BLaER1 (cell line): Measurements from ENCODE around the gene TMEM183A.
A peak's percentile ranks its signal among the peaks of the same experiment; 100 is the strongest.

Source experiments
- H3K27ac ChIP-seq: shearing (Covaris generic); formaldehyde crosslinking; 2 replicates; pipeline ENCODE4 v1.8.1; 2022
- H3K27me3 ChIP-seq: shearing (Covaris generic); formaldehyde crosslinking; 2 replicates; pipeline ENCODE4 v1.8.1; 2022
- H3K36me3 ChIP-seq: shearing (Covaris generic); formaldehyde crosslinking; 2 replicates; pipeline ENCODE4 v1.8.1; 2022
- H3K4me1 ChIP-seq: shearing (Covaris generic); formaldehyde crosslinking; 2 replicates; pipeline ENCODE4 v1.8.1; 2022
- H3K4me2 ChIP-seq: shearing (Covaris generic); formaldehyde crosslinking; 2 replicates; pipeline ENCODE4 v1.8.1; 2022
- H3K4me3 ChIP-seq: shearing (Covaris generic); formaldehyde crosslinking; 2 replicates; pipeline ENCODE4 v1.8.1; 2022
- H3K9ac ChIP-seq: shearing (Covaris generic); formaldehyde crosslinking; 2 replicates; pipeline ENCODE4 v1.8.1; 2022
- H3K9me3 ChIP-seq: shearing (Covaris generic); formaldehyde crosslinking; 2 replicates; pipeline ENCODE4 v1.8.1; 2022
- H4K20me1 ChIP-seq: shearing (Covaris generic); formaldehyde crosslinking; 2 replicates; pipeline ENCODE4 v1.8.1; 2022
- Cebpa-rat ChIP-seq: shearing (Covaris generic); IDR thresholded peaks from 2 replicates; pipeline ENCODE4 v1.8.1; 2022

TMEM183A gene

DNA sequence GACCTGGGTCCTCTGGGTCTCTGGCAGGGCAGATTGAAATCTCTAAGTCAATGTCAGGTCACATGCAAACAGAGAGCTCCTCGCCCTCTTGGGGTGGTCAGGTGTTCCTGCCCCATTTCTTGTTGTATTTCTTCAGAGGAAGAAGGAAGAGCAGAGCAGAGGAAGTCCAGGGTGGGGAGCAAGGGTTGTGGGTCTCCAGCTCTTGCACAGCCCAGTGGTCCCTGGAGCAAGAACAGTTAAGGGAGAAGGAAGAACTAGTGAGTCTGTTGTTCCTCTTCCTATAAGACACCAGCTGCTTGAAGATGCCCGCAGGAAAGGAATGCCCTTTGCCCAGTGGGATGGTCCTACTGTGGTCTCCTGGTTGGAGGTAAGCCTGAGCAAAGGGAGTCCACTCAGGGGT lies 52.3 kb downstream of the TMEM183A start:
- Histone ChIP-seq H3K36me3 (peaks cover 67% of the 10 kb centered on the region), H3K4me1 (peaks cover 99% of the 10 kb centered on the region), H3K4me3 (no peak overlapping the region), H4K20me1 (no peaks in the 10 kb centered on the region), H3K9me3 (no peaks in the 10 kb centered on the region), H3K27ac (peak overlapping the region; percentile 76), H3K9ac (peak overlapping the region; percentile 44; the same call in 1 of the 2 replicates), H3K4me2 (peak overlapping the region; percentile 78), H3K27me3 (no peaks in the 10 kb centered on the region)
- TF ChIP-seq Cebpa-rat: no peak

DNA sequence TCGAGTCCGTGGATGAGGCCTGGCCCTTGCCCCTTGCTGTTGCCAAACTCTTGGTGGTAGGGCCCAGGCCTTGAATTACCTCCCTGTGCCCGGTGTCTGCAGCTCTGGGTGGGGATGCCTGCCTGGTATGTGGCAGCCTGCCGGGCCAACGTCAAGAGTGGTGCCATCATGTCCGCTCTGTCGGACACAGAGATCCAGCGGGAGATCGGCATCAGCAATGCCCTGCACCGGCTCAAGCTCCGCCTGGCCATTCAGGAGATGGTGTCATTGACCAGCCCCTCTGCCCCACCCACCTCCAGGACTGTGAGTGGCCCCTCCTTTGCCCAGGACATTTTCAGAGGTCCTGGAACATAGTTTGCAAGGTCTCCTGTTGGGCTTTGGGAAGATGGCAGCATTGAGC lies 52.9 kb downstream of the TMEM183A start:
- peaks cover 69% of the 10 kb centered on the region for H3K36me3 ChIP-seq
- no peak for TF ChIP-seq Cebpa-rat
- peaks cover 99% of the 10 kb centered on the region for H3K4me1 ChIP-seq
- no peak overlapping the region for H3K4me3 ChIP-seq
- peak overlapping the region; percentile 78 for H3K4me2 ChIP-seq
- H4K20me1 ChIP-seq: no peaks in the 10 kb centered on the region
- no peak overlapping the region for H3K9ac ChIP-seq
- H3K9me3 ChIP-seq: no peaks in the 10 kb centered on the region
- peak overlapping the region; percentile 51; the same call in 1 of the 2 replicates for H3K27ac ChIP-seq
- H3K27me3 ChIP-seq: no peaks in the 10 kb centered on the region

DNA sequence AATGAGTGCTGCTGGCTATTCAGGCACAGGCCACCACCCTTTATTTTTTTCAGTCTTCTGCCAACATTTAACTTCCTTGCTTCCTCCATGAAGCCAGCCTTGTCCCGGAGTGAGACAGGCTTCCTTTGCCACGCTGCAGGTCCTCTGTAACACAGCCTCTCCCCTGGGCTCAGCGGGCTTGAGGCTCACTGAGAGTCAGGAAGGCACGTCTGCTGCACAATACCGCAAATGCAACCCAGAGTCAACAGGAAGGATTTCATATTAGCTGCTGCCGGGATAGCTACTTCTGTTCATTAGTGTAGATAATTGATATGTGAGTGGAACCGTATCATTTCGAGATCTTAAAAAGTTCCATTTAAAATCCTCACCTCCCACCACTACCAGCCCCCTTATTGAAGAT lies 56.1 kb downstream of the TMEM183A start:
- H3K4me3 ChIP-seq: no peak overlapping the region
- no peaks in the 10 kb centered on the region for H3K9me3 ChIP-seq
- H3K27me3 ChIP-seq: no peaks in the 10 kb centered on the region
- TF ChIP-seq Cebpa-rat: no peak
- H3K4me2 ChIP-seq: peak overlapping the region; percentile 92
- H3K36me3 ChIP-seq: peaks cover 81% of the 10 kb centered on the region
- no peaks in the 10 kb centered on the region for H4K20me1 ChIP-seq
- peaks cover 91% of the 10 kb centered on the region for H3K4me1 ChIP-seq
- H3K9ac ChIP-seq: peak overlapping the region; percentile 57
- peak overlapping the region; percentile 69 for H3K27ac ChIP-seq

DNA sequence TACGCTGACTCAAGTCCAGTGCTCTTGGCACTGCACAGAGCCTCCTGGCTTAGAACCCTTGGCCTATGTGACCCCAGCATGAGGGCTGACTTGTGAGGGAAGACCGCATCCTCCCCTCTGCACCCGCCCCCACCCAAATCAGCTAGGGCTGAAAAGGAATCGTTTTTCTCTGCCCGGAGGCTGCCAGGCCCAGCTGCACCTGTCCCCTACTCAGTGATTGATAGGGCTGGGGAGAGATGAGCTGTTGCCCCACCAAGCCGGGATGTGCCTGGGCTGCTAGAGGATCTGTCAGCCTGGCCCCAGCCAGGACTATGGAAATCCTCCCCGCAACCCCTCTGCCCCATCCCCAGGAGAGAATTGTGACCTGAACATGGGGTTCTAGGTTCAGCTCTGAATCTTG lies 58.0 kb downstream of the TMEM183A start:
- Histone ChIP-seq H3K4me1 (peaks cover 91% of the 10 kb centered on the region), H3K27ac (no peak overlapping the region), H3K4me2 (0 out of 2 replicates have a peak overlapping the region, but pooled peaks have one; percentile 9), H4K20me1 (no peaks in the 10 kb centered on the region), H3K36me3 (peaks cover 66% of the 10 kb centered on the region), H3K4me3 (no peak overlapping the region), H3K9ac (no peak overlapping the region), H3K9me3 (no peaks in the 10 kb centered on the region), H3K27me3 (no peaks in the 10 kb centered on the region)
- TF ChIP-seq Cebpa-rat: no peak

DNA sequence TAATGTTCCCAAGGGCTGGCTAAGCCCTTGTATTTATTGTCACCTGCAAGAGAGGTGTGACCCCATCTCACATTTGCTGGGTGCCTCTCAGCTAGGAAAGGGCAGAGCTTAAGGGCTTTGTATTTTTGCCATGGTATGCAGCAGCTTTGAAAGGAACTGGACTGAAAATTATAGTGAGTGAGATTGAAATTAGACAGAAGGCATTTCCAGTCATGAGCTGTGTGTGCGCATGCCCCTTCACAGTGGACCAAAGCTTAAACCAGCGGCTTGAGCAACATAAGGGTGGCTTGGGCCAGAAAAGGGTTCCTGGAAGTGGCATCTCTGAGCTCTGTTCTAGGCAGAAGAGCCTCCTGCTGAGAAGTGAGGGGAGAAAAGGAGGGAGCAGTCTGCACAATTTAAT lies 58.8 kb downstream of the TMEM183A start:
- H3K27ac ChIP-seq: no peak overlapping the region
- peaks cover 59% of the 10 kb centered on the region for H3K36me3 ChIP-seq
- no peaks in the 10 kb centered on the region for H3K9me3 ChIP-seq
- no peak overlapping the region for H3K9ac ChIP-seq
- H3K27me3 ChIP-seq: no peaks in the 10 kb centered on the region
- H3K4me2 ChIP-seq: no peak overlapping the region
- no peak overlapping the region for H3K4me3 ChIP-seq
- no peak for TF ChIP-seq Cebpa-rat
- peaks cover 91% of the 10 kb centered on the region for H3K4me1 ChIP-seq
- H4K20me1 ChIP-seq: no peaks in the 10 kb centered on the region

DNA sequence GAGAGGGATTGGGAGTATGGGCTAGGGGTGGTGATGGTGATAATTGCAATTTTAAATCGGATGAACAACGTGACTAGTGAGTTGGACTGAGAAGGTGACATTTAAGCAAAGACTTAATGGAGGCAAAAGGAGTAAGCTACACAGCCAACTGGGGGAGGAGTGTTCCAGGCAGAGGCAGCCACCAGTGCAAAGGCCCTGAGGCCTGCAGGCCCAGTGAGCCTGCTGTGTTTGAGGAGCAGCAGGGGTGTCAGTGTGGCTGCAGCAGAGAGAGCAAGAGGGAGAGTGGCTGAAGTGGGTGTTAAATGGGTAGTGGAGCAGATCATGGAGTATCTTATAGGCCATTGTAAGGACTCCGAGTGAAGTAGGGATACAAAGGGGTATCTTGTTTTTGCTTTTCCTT lies 59.8 kb downstream of the TMEM183A start:
- TF ChIP-seq Cebpa-rat: no peak
- peaks cover 59% of the 10 kb centered on the region for H3K36me3 ChIP-seq

DNA sequence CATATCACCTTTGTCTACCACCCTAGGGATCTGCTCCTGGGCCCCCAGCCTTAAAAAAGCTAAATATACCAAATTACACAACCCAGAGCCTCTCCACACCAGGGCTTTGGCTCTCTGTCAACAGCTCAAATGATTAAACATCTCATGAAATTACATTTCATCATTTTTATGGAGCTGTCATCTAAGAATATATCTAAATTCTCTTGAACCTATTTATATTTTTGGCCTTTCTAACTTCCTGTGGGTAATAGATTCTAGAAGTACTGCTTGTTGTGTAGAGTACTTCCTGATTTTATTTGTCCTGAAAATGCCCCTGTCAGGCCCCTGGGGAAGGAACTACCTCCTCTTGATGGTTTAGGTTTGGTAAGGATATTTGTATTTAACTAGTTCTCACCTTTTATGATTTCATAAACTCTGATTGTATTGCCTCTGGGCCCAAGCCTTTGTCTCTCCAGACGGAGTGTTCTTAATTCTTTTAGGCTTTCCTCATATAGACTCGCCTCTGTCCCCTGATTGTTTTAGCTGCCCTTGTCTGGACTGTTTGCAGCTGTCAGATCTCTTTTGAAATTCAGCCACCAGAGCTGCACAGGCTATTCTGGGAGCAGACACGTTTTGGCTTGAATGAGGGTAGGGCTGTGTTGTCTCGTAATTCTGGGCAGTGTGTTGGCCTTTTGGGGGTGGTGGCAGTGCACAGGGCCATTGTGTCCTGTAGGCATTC lies 62.0 kb downstream of the TMEM183A start:
- H3K9ac ChIP-seq: peak overlapping the region; percentile 73
- H4K20me1 ChIP-seq: no peaks in the 10 kb centered on the region
- H3K4me2 ChIP-seq: peak overlapping the region; percentile 93
- peaks cover 76% of the 10 kb centered on the region for H3K4me1 ChIP-seq
- peak overlapping the region; percentile 46 for H3K4me3 ChIP-seq
- no peak for TF ChIP-seq Cebpa-rat
- no peaks in the 10 kb centered on the region; the same call in 1 of the 2 replicates for H3K27me3 ChIP-seq
- no peaks in the 10 kb centered on the region for H3K9me3 ChIP-seq
- peak overlapping the region; percentile 89 for H3K27ac ChIP-seq
- peaks cover 78% of the 10 kb centered on the region for H3K36me3 ChIP-seq

More for the DNA sequence above, 59.8 kb downstream of the TMEM183A start:
- no peaks in the 10 kb centered on the region for H3K9me3 ChIP-seq
- peak overlapping the region; percentile 89 for H3K27ac ChIP-seq
- H3K4me3 ChIP-seq: no peak overlapping the region
- no peaks in the 10 kb centered on the region for H3K27me3 ChIP-seq
- peak overlapping the region; percentile 93; the same call in 1 of the 2 replicates for H3K4me2 ChIP-seq
- no peaks in the 10 kb centered on the region for H4K20me1 ChIP-seq
- no peak overlapping the region for H3K9ac ChIP-seq
- peaks cover 91% of the 10 kb centered on the region for H3K4me1 ChIP-seq

DNA sequence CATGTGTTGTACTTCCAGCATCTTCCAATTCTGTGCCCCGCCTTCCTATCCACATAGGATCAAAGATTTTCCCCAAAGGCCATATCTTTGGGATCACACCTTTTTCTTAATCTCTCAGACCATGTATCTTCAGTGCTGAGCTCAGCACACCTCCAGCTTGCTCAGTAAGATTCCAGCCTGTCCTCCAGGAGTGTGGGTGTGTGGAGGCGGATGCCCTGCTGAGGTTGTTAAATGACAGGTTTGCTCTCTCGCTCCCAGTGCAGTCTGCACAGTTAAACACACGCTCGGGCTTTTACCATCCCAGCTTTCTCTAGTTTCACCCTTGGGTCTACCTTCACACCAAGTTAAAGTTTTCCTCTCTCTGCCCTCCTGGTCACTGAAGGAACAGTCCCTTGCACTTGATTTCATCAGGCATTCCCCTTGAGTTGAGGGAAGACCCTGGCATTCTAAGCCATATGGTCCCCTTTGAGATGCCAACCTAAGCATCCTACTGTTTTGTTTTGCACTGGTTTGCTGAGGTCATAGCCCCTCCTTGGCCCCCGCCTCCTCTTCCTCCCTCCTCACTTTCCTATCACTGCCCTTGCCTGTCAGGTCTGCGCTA lies 64.9 kb downstream of the TMEM183A start:
- Histone ChIP-seq H3K27me3 (peaks cover 23% of the 10 kb centered on the region), H3K36me3 (peaks cover 73% of the 10 kb centered on the region), H3K4me2 (0 out of 2 replicates have a peak overlapping the region, but pooled peaks have one; percentile 93), H3K27ac (no peak overlapping the region), H3K9me3 (no peaks in the 10 kb centered on the region), H3K4me3 (no peak overlapping the region), H3K4me1 (peaks cover 78% of the 10 kb centered on the region), H3K9ac (no peak overlapping the region), H4K20me1 (no peaks in the 10 kb centered on the region)
- TF ChIP-seq Cebpa-rat: no peak

DNA sequence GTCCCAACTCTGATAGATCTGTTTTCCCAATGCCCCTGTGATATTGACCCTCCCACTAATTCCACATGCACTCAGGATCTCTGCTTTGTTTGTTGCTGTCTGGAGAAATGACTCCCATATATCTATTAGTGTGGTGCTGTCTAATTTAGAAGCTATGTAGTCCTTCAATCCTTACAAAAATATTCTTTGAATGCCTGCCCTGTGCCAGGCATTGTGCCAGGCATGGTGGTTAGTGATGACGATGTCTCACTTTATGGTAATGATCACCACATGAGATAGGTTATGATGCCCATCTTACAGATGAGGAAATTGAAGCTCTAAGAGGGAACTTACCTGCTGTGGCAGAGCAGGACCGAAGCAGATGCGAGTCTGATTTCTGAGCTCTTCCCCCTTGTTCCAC lies 65.7 kb downstream of the TMEM183A start:
- Histone ChIP-seq H4K20me1 (no peaks in the 10 kb centered on the region), H3K9ac (no peak overlapping the region), H3K27me3 (peaks cover 23% of the 10 kb centered on the region), H3K9me3 (no peaks in the 10 kb centered on the region), H3K4me1 (peaks cover 70% of the 10 kb centered on the region), H3K27ac (no peak overlapping the region), H3K4me3 (no peak overlapping the region), H3K4me2 (no peak overlapping the region), H3K36me3 (peaks cover 73% of the 10 kb centered on the region)
- no peak for TF ChIP-seq Cebpa-rat

DNA sequence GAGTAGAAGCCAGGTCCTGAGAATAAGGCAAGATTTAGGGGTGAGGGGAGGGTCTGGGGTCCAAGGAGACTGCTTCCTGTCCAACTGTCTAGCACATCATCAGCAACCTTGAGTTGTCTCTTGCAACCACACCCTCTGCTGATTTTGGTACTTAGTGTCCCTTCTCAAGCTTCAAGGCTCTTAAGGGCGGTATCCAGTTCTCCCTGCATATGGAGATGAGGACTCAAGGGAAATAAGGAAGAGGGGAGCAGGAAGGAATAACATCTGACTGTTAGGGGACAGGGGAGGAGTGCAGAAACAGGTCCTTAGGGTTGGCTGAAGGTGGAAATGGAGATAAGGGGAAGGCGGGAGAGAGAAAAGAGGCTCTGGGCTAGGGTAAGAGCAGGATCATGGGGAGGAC lies 66.3 kb downstream of the TMEM183A start:
- Histone ChIP-seq H3K36me3 (peaks cover 73% of the 10 kb centered on the region), H3K4me2 (no peak overlapping the region)

More for the DNA sequence above, 66.3 kb downstream of the TMEM183A start:
- peaks cover 64% of the 10 kb centered on the region for H3K4me1 ChIP-seq
- no peak overlapping the region for H3K4me3 ChIP-seq
- H3K9me3 ChIP-seq: no peaks in the 10 kb centered on the region
- no peak for TF ChIP-seq Cebpa-rat
- peaks cover 23% of the 10 kb centered on the region for H3K27me3 ChIP-seq
- no peaks in the 10 kb centered on the region for H4K20me1 ChIP-seq
- H3K9ac ChIP-seq: no peak overlapping the region
- no peak overlapping the region for H3K27ac ChIP-seq
